Muscle layer of duodenum (tissue), 2 donors: ENCODE data around the gene SHB.
A peak's percentile ranks its signal among the peaks of the same experiment; 100 is the strongest.

Source experiments
- H3K27ac ChIP-seq: one replicate; pipeline ENCODE4 v1.7.0; 2013; ENCODE audit warnings: mild to moderate bottlenecking, low read length
- H3K27me3 ChIP-seq: one replicate; pipeline ENCODE4 v1.7.0; 2013; ENCODE audit warnings: low read depth, mild to moderate bottlenecking, control low read depth, low read length
- H3K36me3 ChIP-seq, 2 donors: one replicate each; pipeline ENCODE4 v1.7.0; 2013; ENCODE audit warnings: low read length in 2 of 2, control low read depth in 1 of 2, mild to moderate bottlenecking in 1 of 2; ENCODE audit not compliant: insufficient read depth in 2 of 2, control insufficient read depth in 1 of 2
- H3K4me1 ChIP-seq, 2 donors: one replicate each; pipeline ENCODE4 v1.7.0; 2013; ENCODE audit warnings: low read length in 2 of 2, mild to moderate bottlenecking in 2 of 2, control low read depth in 1 of 2, moderate library complexity in 1 of 2; ENCODE audit not compliant: insufficient read depth in 2 of 2, control insufficient read depth in 1 of 2
- H3K4me3 ChIP-seq, 2 donors: one replicate each; pipeline ENCODE4 v1.7.0; 2013; ENCODE audit warnings: low read length in 2 of 2, low read depth in 1 of 2, mild to moderate bottlenecking in 1 of 2
- H3K9me3 ChIP-seq, 2 donors: one replicate each; pipeline ENCODE4 v1.7.0; 2013; ENCODE audit warnings: low read length in 2 of 2, control low read depth in 1 of 2, mild to moderate bottlenecking in 1 of 2; ENCODE audit not compliant: control insufficient read depth in 1 of 2
- donor health status: healthy.

The SHB gene, protein sequence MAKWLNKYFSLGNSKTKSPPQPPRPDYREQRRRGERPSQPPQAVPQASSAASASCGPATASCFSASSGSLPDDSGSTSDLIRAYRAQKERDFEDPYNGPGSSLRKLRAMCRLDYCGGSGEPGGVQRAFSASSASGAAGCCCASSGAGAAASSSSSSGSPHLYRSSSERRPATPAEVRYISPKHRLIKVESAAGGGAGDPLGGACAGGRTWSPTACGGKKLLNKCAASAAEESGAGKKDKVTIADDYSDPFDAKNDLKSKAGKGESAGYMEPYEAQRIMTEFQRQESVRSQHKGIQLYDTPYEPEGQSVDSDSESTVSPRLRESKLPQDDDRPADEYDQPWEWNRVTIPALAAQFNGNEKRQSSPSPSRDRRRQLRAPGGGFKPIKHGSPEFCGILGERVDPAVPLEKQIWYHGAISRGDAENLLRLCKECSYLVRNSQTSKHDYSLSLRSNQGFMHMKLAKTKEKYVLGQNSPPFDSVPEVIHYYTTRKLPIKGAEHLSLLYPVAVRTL

GRCh38 chr9:38068701-38069628 lies at the start of gene SHB:
SHB (minus strand) TSS chr9:38069227; CDS start chr9:38068645, 582 bp downstream.
- H3K4me3 ChIP-seq: peak within 1 kb of the TSS; percentile 86 to 88
- no peaks in the 10 kb centered on the region for H3K9me3 ChIP-seq
- H3K27ac ChIP-seq: peak within 1 kb of the TSS; percentile 75
- H3K4me1 ChIP-seq: peaks cover 1 to 24% of the 10 kb centered on the region in 2 donors
- H3K27me3 ChIP-seq: no peaks in the 10 kb centered on the region
- H3K36me3 ChIP-seq: no peaks in the 10 kb centered on the region

DNA sequence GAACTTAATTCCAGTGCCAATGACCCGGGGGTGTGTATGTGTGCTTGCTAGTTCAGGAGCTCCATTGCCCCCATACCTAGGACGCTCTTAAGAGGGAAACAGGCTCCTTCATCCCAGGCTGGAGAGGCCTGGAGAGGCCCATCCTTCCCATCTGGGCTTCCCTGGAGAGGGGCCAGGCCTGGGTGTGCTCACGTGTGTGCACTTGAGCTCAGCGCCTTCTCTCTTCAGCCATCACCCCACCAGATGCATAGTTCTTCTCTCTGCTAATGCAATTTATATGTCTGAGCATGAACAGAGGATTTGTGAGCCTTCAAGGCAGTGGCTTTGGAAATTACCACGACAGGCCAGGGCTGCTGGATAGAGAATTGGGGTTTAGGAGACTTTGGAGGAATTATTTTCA lies 48.6 kb upstream of the SHB start:
- Histone ChIP-seq H3K36me3 (no peaks in the 10 kb centered on the region), H3K9me3 (no peaks in the 10 kb centered on the region), H3K27me3 (no peaks in the 10 kb centered on the region), H3K4me1 (no peaks in the 10 kb centered on the region), H3K27ac (no peak overlapping the region), H3K4me3 (no peak overlapping the region)

GRCh38 chr9:38114905-38115304 lies 45.9 kb upstream of the SHB start:
- Histone ChIP-seq H3K4me1 (no peaks in the 10 kb centered on the region), H3K27me3 (no peaks in the 10 kb centered on the region), H3K4me3 (no peak overlapping the region), H3K9me3 (no peaks in the 10 kb centered on the region), H3K36me3 (no peaks in the 10 kb centered on the region), H3K27ac (no peak overlapping the region)

- Histone ChIP-seq H3K36me3 (no peaks in the 10 kb centered on the region), H3K4me3 (no peak overlapping the region), H3K27me3 (no peaks in the 10 kb centered on the region), H3K27ac (no peak overlapping the region), H3K9me3 (no peaks in the 10 kb centered on the region), H3K4me1 (no peaks in the 10 kb centered on the region)
Measured at GRCh38 chr9:38112456-38112855, 43.4 kb upstream of the SHB start.

- Histone ChIP-seq H3K36me3 (no peaks in the 10 kb centered on the region), H3K9me3 (no peaks in the 10 kb centered on the region), H3K4me3 (no peak overlapping the region), H3K27me3 (no peaks in the 10 kb centered on the region), H3K4me1 (no peaks in the 10 kb centered on the region), H3K27ac (no peak overlapping the region)
Measured at GRCh38 chr9:38112049-38112448, 43.0 kb upstream of the SHB start.

DNA sequence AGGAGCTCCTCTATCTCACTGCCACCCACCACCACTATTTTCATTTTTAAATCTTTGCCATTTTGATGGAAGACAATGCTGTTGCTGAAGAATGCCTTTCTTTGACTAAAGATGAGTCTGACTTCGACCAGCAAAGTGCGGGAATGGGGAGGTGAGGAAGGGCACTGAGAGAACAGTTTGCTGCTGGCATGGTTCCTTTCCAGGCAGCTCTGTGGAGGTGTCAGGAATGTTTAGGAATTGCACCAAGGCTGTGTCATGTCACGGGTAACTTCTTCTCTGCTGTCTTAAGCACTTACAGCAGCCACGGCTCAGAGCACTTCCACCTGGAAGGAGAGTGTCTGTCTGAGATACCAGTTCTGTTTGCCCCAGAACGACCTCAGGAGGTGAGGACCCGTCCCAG lies 41.4 kb upstream of the SHB start:
- H3K36me3 ChIP-seq: no peaks in the 10 kb centered on the region
- H3K4me1 ChIP-seq: no peaks in the 10 kb centered on the region
- no peaks in the 10 kb centered on the region for H3K9me3 ChIP-seq
- no peak overlapping the region for H3K27ac ChIP-seq
- no peaks in the 10 kb centered on the region for H3K27me3 ChIP-seq
- H3K4me3 ChIP-seq: no peak overlapping the region

DNA sequence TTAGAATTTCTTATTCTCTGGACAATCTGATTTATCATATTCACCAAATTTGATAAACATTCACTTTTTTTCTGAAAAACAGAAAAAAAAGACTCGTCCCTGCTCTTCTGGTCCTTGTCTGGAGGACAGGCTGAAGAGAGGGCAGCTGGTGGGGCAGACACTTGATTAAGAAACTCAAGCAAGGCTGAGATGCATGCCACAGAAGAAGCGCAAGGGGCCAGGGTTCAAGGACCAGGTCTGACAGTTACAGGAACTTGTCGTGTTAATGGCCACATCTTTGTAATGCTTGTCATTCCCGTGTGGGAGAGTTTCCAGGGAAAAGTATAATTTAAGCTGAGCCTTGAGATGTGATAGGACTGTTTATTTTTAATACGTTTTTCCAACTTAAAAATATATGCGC lies 40.6 kb upstream of the SHB start:
- Histone ChIP-seq H3K27me3 (no peaks in the 10 kb centered on the region), H3K4me1 (no peaks in the 10 kb centered on the region), H3K4me3 (no peak overlapping the region), H3K27ac (no peak overlapping the region), H3K36me3 (no peaks in the 10 kb centered on the region), H3K9me3 (no peaks in the 10 kb centered on the region)

GRCh38 chr9:38108326-38108725 lies 39.3 kb upstream of the SHB start:
- Histone ChIP-seq H3K27ac (no peak overlapping the region), H3K27me3 (no peaks in the 10 kb centered on the region), H3K9me3 (no peaks in the 10 kb centered on the region), H3K36me3 (no peaks in the 10 kb centered on the region), H3K4me3 (no peak overlapping the region), H3K4me1 (no peaks in the 10 kb centered on the region)

DNA sequence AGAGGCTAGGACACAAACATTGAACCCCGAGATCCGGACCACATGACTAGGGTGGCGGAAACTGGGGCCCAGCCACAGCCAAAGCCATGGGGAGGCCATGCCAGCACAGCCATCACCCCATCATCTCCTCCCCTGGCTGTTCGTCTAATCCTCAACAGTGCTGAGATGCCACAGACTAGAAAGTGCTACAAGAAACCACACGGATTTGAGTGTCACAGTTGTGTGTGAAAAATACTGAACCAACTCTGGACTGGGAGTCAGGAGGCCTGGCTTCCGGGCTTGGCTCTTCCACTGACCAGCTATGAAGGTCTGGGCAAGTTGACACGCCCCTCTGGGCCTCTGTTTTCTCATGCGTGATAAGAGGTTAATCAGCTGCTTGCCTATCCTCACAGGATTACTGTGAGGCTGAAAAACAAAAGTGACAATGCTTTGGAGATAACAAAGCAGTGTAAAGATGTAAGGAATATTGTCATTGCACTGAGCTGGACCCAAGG lies 38.8 kb upstream of the SHB start:
- Histone ChIP-seq H3K36me3 (no peaks in the 10 kb centered on the region), H3K27ac (no peak overlapping the region), H3K27me3 (no peaks in the 10 kb centered on the region)

GRCh38 chr9:38107405-38107804 lies 38.4 kb upstream of the SHB start:
- no peaks in the 10 kb centered on the region for H3K36me3 ChIP-seq
- no peak overlapping the region for H3K4me3 ChIP-seq
- H3K4me1 ChIP-seq: no peaks in the 10 kb centered on the region
- no peaks in the 10 kb centered on the region for H3K9me3 ChIP-seq
- no peak overlapping the region for H3K27ac ChIP-seq
- no peaks in the 10 kb centered on the region for H3K27me3 ChIP-seq

More for the DNA sequence above, 38.8 kb upstream of the SHB start:
- H3K9me3 ChIP-seq: no peaks in the 10 kb centered on the region
- no peak overlapping the region for H3K4me3 ChIP-seq
- no peaks in the 10 kb centered on the region for H3K4me1 ChIP-seq

DNA sequence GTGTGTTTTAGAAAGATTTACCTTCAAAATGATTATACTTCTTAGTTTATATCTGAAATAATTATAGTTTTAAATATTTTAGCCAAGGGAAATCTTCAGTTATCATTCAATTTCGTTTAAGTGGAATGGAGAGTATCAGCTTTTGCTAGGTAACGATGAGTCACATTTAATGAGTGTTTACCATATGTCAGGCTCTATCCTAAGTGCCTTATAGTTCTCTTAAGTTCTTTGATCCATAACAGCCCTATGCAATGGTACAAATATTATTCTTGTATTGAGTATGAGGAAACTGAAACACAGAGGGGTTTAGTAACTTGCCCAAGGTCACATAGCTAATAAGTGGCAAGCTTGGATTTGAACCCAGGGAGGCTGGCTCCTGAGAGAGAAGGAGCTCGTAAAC lies 37.5 kb upstream of the SHB start:
- Histone ChIP-seq H3K27me3 (no peaks in the 10 kb centered on the region), H3K9me3 (no peaks in the 10 kb centered on the region), H3K27ac (no peak overlapping the region), H3K4me1 (no peaks in the 10 kb centered on the region), H3K4me3 (no peak overlapping the region), H3K36me3 (no peaks in the 10 kb centered on the region)
